GM12864 (cell line): ENCODE measurements around the gene PCGF3.

ENCODE experiments used
- DNase-seq: peaks from one replicate; pipeline ENCODE4 v3.0.0-alpha.2; 2011; ENCODE audit warnings: low read depth
- H3K4me3 ChIP-seq: 2 replicates; pipeline ENCODE4 v1.5.1; 2011; ENCODE audit warnings: mild to moderate bottlenecking, low read depth, low read length, control low read depth
- TF ChIP-seq, protein P1 (sequence below): IDR thresholded peaks from 2 replicates; pipeline ENCODE4 v1.5.1; 2011; ENCODE audit warnings: low read depth, mild to moderate bottlenecking, moderate library complexity, low read length, control low read depth, inconsistent platforms; ENCODE audit errors: missing control alignments

PCGF3 gene

DNA sequence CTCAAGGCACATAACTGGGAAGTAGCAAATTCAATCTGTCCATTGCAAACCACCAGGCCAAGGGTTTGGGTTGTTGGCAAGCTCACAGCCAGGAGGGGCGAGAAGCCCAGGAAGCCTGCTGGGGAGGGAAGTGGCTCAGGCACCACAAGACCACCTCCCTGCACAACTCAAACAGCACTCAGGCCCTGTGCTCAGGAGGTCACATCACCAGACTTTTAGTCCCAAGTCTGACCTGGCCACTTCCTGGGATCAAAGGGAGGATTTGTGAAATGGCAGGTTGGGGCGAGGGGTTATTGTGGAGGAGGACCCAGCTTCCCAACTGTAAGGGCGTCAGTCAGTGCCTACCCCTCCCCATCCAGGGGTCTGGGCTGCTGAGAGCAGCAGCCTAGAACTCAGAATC, 33.9 kb upstream of the PCGF3 start:
- no peak for DNase-seq
- TF ChIP-seq, protein P1, sequence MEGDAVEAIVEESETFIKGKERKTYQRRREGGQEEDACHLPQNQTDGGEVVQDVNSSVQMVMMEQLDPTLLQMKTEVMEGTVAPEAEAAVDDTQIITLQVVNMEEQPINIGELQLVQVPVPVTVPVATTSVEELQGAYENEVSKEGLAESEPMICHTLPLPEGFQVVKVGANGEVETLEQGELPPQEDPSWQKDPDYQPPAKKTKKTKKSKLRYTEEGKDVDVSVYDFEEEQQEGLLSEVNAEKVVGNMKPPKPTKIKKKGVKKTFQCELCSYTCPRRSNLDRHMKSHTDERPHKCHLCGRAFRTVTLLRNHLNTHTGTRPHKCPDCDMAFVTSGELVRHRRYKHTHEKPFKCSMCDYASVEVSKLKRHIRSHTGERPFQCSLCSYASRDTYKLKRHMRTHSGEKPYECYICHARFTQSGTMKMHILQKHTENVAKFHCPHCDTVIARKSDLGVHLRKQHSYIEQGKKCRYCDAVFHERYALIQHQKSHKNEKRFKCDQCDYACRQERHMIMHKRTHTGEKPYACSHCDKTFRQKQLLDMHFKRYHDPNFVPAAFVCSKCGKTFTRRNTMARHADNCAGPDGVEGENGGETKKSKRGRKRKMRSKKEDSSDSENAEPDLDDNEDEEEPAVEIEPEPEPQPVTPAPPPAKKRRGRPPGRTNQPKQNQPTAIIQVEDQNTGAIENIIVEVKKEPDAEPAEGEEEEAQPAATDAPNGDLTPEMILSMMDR, result no peak
- H3K4me3 ChIP-seq, result no peak overlapping the region

DNA sequence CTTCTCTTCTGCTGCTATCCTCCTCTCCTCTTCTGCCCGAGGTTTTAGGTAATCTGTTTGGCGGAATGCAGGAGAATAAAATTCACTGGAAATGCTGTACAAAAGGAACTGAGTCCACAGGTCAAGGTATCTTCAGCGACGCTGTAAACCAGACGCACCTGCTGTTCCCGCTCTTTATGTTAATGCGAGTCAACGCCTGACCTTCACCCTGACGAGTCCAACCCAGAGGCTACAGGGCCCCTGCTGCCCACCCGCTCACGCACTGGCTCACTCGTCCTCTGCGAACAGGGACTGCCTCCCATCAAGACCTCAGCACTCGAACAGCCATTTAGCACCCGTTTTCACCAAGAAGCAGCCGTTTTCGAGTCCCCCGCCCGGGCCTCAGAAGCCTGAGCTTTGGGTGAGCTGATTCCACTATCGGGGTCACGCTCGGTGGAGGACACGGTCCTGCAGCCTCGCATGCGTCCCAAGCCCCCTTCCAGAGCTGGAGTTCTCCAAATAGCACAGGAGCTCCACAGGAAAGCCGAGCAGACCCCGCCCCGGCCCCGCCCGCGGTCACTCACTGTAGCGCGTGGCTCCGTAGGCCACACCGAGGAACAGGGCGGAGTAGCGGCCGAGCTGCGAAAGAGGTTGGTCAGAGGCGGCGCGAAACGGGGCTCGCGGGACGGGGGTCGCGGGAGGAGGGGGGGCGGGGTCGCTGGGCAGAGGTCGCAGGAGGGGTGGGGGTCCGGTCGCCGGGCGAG, 32.1 kb upstream of the PCGF3 start:
- peak overlapping the region; percentile 93 for H3K4me3 ChIP-seq
- TF ChIP-seq, protein P1, result no peak
- no peak for DNase-seq

DNA sequence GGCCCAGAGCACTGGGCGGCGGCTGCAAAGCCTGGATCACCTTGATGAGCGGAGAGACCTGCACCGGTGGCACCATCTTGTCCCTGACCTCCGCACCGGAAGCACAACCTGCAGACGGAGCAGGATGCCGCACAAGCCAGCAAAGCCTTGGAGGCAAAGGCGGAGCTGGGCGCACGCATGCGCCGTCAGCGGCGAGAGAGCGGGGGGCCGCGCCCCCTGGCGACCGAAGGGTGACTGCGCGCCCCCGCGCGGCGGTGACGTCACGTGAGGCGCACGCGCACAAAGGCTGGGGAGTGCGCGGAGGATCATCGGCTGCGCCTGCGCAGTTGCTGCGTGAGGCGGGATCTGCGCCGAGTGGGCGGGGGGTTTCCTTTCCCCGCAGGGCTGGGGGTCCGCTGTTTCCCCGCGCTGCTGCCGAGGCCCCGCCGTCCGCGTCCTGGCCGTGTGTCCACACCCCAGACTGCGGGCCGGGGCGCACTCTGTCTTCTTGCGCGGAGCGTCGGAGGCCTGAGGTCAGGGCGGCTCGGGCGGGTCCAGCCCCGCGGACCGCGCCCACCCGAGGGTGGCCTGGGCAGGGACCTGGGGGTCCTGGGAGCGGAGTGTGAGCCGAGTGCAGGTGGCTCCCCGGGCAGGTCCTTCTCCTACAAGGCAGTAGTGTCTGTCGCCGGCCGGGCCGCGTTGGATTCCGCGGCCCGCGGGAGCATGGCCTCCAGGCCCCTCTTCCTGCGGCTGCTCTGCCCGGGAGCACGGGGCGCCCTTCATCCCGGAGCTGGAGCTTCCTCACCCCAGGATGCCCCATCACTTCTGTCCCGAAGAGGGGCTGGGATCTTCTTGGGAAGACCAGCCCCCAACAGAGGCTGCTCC, 31.2 kb upstream of the PCGF3 start, which contains the start of the genes ATP5ME and MYL5:
TSS of gene ATP5ME (minus strand) at position 105 of the 864 bp plus-strand sequence. CDS start at position 76, 29 bp downstream.
TSS of gene MYL5 (plus strand) at position 371 of the 864 bp plus-strand sequence. CDS start 3,485 bp downstream, outside the sequence.
- H3K4me3 ChIP-seq, result peak within 1 kb of the TSS; percentile 93
- TF ChIP-seq, protein P1, result peak; percentile 99

DNA sequence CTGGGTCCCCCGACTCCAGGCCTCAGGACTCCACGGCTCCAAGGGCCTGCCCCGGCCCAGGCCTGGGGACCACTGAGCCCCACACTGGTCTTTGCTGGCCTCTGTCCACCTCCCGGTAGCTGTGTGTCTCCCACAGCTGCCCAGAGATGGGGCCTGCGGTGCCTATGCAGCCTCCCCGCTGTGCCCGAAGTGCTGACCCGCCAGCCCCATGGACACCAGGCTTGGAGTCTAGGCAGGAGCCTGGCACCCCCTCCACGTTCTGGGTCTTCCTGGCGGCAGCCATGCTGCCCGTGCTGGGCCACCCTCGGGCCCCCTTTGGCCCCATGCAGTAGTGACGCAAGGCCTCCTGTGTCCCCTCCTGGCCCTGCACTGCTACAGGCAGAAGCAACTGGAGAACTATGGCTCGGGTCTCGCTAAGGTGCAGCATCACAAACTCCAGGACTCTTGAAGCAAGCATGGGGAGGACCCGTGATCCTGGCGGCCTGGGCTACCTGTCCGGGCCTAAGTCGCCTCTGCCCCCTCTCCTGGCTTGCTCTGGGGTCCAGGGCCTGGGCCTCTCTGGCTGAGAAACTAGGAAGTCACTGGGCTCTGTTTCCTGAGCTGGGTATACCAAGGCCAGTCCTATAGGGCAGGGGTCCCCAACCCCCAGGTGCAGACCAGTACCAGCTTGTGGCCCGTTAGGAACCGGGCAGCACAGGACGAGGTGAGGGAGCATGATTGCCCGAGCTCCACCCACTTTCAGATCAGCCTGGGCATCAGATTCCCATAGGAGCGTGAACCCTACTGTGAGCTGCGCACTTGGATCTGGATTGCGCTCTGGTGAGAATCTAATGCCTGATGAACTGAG, 30.4 kb upstream of the PCGF3 start:
- TF ChIP-seq, protein P1, result no peak
- DNase-seq, result no peak
- peak overlapping the region; percentile 93 for H3K4me3 ChIP-seq

More for the DNA sequence above, 31.2 kb upstream of the PCGF3 start, which contains the start of the genes ATP5ME and MYL5:
- peak; percentile 88 for DNase-seq

DNA sequence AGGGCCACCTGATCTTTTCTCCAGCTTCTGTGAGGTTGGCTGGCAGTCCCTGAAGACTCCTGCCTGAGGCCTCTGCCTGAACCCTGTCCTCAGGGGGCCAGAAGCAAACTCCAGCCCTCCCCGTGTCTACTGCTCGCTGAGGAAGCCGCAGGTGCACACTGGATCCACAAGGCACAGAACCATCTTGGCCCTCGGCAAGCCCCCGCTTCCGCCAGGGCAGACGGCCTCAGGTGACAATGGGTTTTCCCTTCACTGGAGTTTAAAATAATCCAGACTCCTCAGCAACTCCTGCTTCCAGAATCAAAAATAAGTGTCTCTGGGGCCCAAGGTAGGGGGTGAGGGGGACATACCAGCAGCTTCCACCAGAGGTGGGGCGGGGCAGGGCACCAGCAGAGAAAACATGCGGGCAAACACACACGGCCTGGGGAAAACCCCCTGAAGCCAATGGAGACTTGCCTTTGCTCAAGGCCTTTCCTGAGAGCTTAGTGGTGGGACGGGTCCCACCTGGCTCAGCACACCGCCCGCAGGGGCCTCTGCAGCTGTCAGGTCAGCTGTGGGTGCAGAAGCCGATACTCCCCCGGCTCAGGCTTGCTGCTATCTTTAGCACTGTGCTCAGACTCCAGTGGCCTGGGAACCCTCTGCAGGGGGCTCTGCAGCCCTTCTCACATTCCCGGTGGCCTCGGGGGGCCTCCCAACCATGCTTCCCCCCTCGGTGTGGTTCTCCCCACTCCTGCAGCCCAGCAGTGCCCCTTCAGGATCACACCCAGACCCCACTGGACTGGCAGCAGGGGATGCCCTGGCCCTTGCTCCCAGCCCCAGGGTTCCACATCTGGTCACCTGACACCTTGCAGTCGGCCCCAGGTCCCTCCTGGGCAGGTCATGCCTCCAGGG, 29.4 kb upstream of the PCGF3 start:
- DNase-seq, result peak; percentile 46
- H3K4me3 ChIP-seq, result peak overlapping the region; percentile 93
- TF ChIP-seq, protein P1, result no peak
